Endothelial cell of umbilical vein (primary cell): ENCODE measurements around the gene ANKFN1. TPM values are rescaled to one million over a fixed set of nuclear protein-coding genes. Genes with fewer than 3 reads are reported as not detected.

ENCODE experiments used
- BruUV-seq: library from RNA; stranded (reverse); fragments of 400-500 nt; replicated peaks from 2 replicates; lab custom pipeline; 2021; lab: Mats Ljungman, UMichigan
- CTCF ChIA-PET: fragments of 300-600, 350-600 bp; sonication (Branson Sonifier 250); formaldehyde crosslinking; loops from one replicate; lab custom pipeline; 2021; ENCODE audit warnings: antibody characterized with exemption, inconsistent platforms; lab: Charles Lee
- POLR2A ChIA-PET: fragments of 300-600, 350-600 bp; sonication (Branson Sonifier 250); formaldehyde crosslinking; loops from one replicate; lab custom pipeline; 2021; ENCODE audit warnings: antibody characterized with exemption, inconsistent platforms; lab: Charles Lee
- DNase-seq: peaks from one replicate; pipeline ENCODE4 v3.0.0-alpha.2; 2011; ENCODE audit warnings: low read depth, low spot score
- FAIRE-seq: peaks from 2 replicates; lab custom pipeline; 2011; peaks lifted over from hg19 to GRCh38; lab: Jason Lieb, UNC
- H2AFZ ChIP-seq: 2 replicates; pipeline ENCODE4 v1.6.0; 2012; ENCODE audit warnings: low read depth, low read length, control low read depth, inconsistent platforms
- H3K27ac ChIP-seq: 2 replicates; pipeline ENCODE4 v1.5.1; 2011; ENCODE audit warnings: low read depth, mild to moderate bottlenecking, control low read depth, low read length, moderate library complexity; ENCODE audit not compliant: insufficient read depth
- H3K27me3 ChIP-seq, 2 experiments: 2 replicates each; pipeline versions ENCODE4 v1.6.0 to v1.6.1; 2011; ENCODE audit warnings: low read length in 2 of 2, mixed read lengths in 1 of 2; ENCODE audit not compliant: control insufficient read depth in 2 of 2, insufficient read depth in 2 of 2
- H3K36me3 ChIP-seq, 2 experiments: 2 replicates in 1 of 2; 3 replicates in 1 of 2; pipeline ENCODE4 v1.5.1; 2011; ENCODE audit warnings: low read length in 2 of 2, mild to moderate bottlenecking in 1 of 2, moderate library complexity in 1 of 2; ENCODE audit not compliant: control insufficient read depth in 2 of 2, insufficient read depth in 2 of 2; ENCODE audit errors: extremely low read depth in 1 of 2
- H3K4me1 ChIP-seq: 3 replicates; pipeline ENCODE4 v1.5.1; 2011; ENCODE audit warnings: mild to moderate bottlenecking, low read length; ENCODE audit not compliant: control insufficient read depth, insufficient read depth; ENCODE audit errors: extremely low read depth
- H3K4me2 ChIP-seq: 2 replicates; pipeline ENCODE4 v1.6.1; 2011; ENCODE audit warnings: low read length, control low read depth, mixed read lengths; ENCODE audit not compliant: insufficient read depth
- H3K4me3 ChIP-seq, 3 experiments: fragments of 200-600 bp in 1 of 3; sonication (generic), shearing (Covaris generic) in 1 of 3; replicated peaks in 1 of 3; 2 replicates each; pipeline ENCODE4 v1.5.1; 2011 to 2016; ENCODE audit warnings: control low read depth in 3 of 3, low read length in 3 of 3, mild to moderate bottlenecking in 2 of 3, inconsistent platforms in 1 of 3, low read depth in 1 of 3, moderate library complexity in 1 of 3; ENCODE audit not compliant: insufficient read depth in 1 of 3
- H3K79me2 ChIP-seq: 2 replicates; pipeline ENCODE4 v1.6.0; 2012; ENCODE audit warnings: low read length, inconsistent platforms; ENCODE audit not compliant: control insufficient read depth, insufficient read depth
- H3K9ac ChIP-seq: replicated peaks from 2 replicates; pipeline ENCODE3; 2011; ENCODE audit warnings: low read length, control low read depth; ENCODE audit not compliant: insufficient read depth; ENCODE audit errors: extremely low read depth
- H3K9me1 ChIP-seq: replicated peaks from 3 replicates; pipeline ENCODE4 v1.6.0; 2011; ENCODE audit warnings: mild to moderate bottlenecking, low read length; ENCODE audit not compliant: control insufficient read depth, insufficient read depth; ENCODE audit errors: extremely low read depth
- H3K9me3 ChIP-seq: replicated peaks from 2 replicates; pipeline ENCODE4 v1.5.1; 2012; ENCODE audit warnings: low read length, inconsistent platforms; ENCODE audit not compliant: control insufficient read depth, insufficient read depth
- H4K20me1 ChIP-seq: replicated peaks from 2 replicates; pipeline ENCODE3; 2011; ENCODE audit warnings: mild to moderate bottlenecking, low read length; ENCODE audit not compliant: control insufficient read depth, insufficient read depth; ENCODE audit errors: extremely low read depth
- EZH2 ChIP-seq: IDR thresholded peaks from 2 replicates; pipeline ENCODE4 v1.6.1; 2012; ENCODE audit warnings: borderline replicate concordance, low read depth, mild to moderate bottlenecking, moderate library complexity, low read length, inconsistent platforms; ENCODE audit not compliant: severe bottlenecking
- FOS ChIP-seq: IDR thresholded peaks from 2 replicates; pipeline ENCODE4 v1.6.1; 2011; ENCODE audit warnings: mild to moderate bottlenecking, low read length, moderate library complexity, borderline replicate concordance; ENCODE audit not compliant: insufficient read depth
- GATA2 ChIP-seq: IDR thresholded peaks from 2 replicates; pipeline ENCODE4 v1.7.0; 2011; ENCODE audit warnings: low read depth, mild to moderate bottlenecking, moderate library complexity, mixed read lengths, low read length; ENCODE audit not compliant: insufficient read length, insufficient read depth
- JUN ChIP-seq: IDR thresholded peaks from 2 replicates; pipeline ENCODE4 v1.6.1; 2011; ENCODE audit warnings: borderline replicate concordance, low read depth; ENCODE audit not compliant: insufficient read length, insufficient read depth
- MYC ChIP-seq: IDR thresholded peaks from one replicate; pipeline ENCODE4 v1.6.1; 2011; ENCODE audit warnings: mild to moderate bottlenecking, low read depth, low read length
- POLR2A ChIP-seq: IDR thresholded peaks from 2 replicates; pipeline ENCODE4 v1.6.1; 2012; ENCODE audit warnings: low read depth, mild to moderate bottlenecking, control low read depth, low read length
- POLR2AphosphoS5 ChIP-seq: IDR thresholded peaks from 2 replicates; pipeline ENCODE4 v1.6.1; 2012; ENCODE audit warnings: low read depth, mild to moderate bottlenecking, control low read depth, low read length, moderate library complexity; ENCODE audit not compliant: insufficient read depth
- dilution Hi-C: fragments of 300-500 bp; cut with MboI; formaldehyde crosslinking; loops from one replicate; pipeline ENCODE4 v1.15.0; 2019; ENCODE audit warnings: low sequenced_read_pairs; ENCODE audit not compliant: extremely low pct_ligation_motif_present
- intact Hi-C: fragments of 100-400 bp; cut with micrococcal nuclease; formaldehyde crosslinking; loops from one replicate; pipeline ENCODE4 v1.10.0; 2022
- polyA plus RNA-seq, 4 experiments: library from polyadenylated mRNA; depleted of rRNA in 3 of 4; stranded (reverse) in 3 of 4; unstranded in 1 of 4; fragments of >200 nt; gene quantifications; 2 replicates each; pipeline versions ENCODE4 v1.2.1 to v1.2.3, GENCODE V29; 2011 to 2012; ENCODE audit warnings: missing spikeins in 1 of 4
- total RNA-seq: library from RNA; stranded (reverse); gene quantifications from 2 replicates; pipeline ENCODE4 v1.2.3, GENCODE V29; 2021
- TF ChIP-seq, protein P1 (sequence below), 2 donors: IDR thresholded peaks; 1 replicate in 1 of 2; 2 replicates in 1 of 2; pipeline ENCODE4 v1.5.1; 2011; ENCODE audit warnings: low read length in 2 of 2, mild to moderate bottlenecking in 2 of 2, moderate library complexity in 2 of 2, control low read depth in 1 of 2, inconsistent platforms in 1 of 2, low read depth in 1 of 2; ENCODE audit not compliant: insufficient read depth in 1 of 2; ENCODE audit errors: extremely low read depth in 1 of 2
- TF ChIP-seq, protein P2 (sequence below): IDR thresholded peaks from 2 replicates; pipeline ENCODE4 v1.6.1; 2011; ENCODE audit not compliant: insufficient read depth, insufficient read length

The ANKFN1 gene
- total and polyA plus RNA-seq, 2 donors (not counting 3 experiments of a cell fraction or from before 2014, with no cell fraction given), result 0.15 TPM; not detected in 1

DNA sequence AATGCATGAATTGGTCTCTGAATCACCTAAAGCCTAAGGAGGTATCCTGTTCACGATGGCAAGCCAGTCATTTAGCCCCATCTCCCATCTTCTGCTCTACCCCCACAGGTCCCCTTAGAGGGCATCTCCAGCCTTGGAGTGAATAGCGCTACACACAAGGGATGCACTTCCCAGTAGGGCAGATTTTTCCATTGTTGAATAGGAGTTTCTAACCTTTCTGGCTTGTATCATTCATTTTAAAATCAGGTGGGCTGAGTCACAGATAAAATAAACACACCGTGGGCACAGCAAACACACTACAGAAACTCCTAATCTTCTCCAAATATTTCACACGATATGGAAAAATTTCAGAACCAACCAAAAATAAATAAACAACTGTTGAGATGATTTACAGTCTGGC is 239.0 kb downstream of the ANKFN1 start:
- dilution Hi-C loops, result no loop called here
- no peaks in the 10 kb centered on the region for H3K9me1 ChIP-seq
- no peak overlapping the region for H3K4me3 ChIP-seq
- BruUV-seq, result no TSS peak
- POLR2A ChIA-PET, result no interaction called here
- no peak for DNase-seq
- H3K79me2 ChIP-seq, result no peaks in the 10 kb centered on the region
- H3K36me3 ChIP-seq, result no peaks in the 10 kb centered on the region
- H3K4me2 ChIP-seq, result no peak overlapping the region
- H2AFZ ChIP-seq, result no peak overlapping the region
- no peak overlapping the region for H3K9ac ChIP-seq
- H3K9me3 ChIP-seq, result no peaks in the 10 kb centered on the region
- intact Hi-C loops, result no loop called here
- H4K20me1 ChIP-seq, result no peaks in the 10 kb centered on the region
- CTCF ChIA-PET, result no interaction called here
- H3K27me3 ChIP-seq, result no peaks in the 10 kb centered on the region
- H3K27ac ChIP-seq, result no peak overlapping the region
- TF ChIP-seq EZH2, result no peak
- TF ChIP-seq, protein P1, sequence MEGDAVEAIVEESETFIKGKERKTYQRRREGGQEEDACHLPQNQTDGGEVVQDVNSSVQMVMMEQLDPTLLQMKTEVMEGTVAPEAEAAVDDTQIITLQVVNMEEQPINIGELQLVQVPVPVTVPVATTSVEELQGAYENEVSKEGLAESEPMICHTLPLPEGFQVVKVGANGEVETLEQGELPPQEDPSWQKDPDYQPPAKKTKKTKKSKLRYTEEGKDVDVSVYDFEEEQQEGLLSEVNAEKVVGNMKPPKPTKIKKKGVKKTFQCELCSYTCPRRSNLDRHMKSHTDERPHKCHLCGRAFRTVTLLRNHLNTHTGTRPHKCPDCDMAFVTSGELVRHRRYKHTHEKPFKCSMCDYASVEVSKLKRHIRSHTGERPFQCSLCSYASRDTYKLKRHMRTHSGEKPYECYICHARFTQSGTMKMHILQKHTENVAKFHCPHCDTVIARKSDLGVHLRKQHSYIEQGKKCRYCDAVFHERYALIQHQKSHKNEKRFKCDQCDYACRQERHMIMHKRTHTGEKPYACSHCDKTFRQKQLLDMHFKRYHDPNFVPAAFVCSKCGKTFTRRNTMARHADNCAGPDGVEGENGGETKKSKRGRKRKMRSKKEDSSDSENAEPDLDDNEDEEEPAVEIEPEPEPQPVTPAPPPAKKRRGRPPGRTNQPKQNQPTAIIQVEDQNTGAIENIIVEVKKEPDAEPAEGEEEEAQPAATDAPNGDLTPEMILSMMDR (IDR thresholded peaks at IDR 0.05; ENCODE audit: extremely low read depth in 1 of 2, insufficient read depth in 1 of 2, low read depth in 1 of 2, low read length in 2 of 2), result no peak
- TF ChIP-seq POLR2A, result no peak
- no peak for TF ChIP-seq GATA2
- TF ChIP-seq FOS, result no peak
- TF ChIP-seq MYC, result no peak
- no peak for TF ChIP-seq POLR2AphosphoS5
- TF ChIP-seq JUN, result no peak
- TF ChIP-seq, protein P2, sequence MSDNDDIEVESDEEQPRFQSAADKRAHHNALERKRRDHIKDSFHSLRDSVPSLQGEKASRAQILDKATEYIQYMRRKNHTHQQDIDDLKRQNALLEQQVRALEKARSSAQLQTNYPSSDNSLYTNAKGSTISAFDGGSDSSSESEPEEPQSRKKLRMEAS, result no peak
- FAIRE-seq, result no peak
- H3K4me1 ChIP-seq, result no peaks in the 10 kb centered on the region
